HCT116 (cell line): Measurements from ENCODE around the gene PCID2. TPM values are rescaled to one million over a fixed set of nuclear protein-coding genes. Genes with fewer than 3 reads are reported as not detected.

Experiments used
- ATAC-seq: fragments of 200-7000 bp; cut with Tn5 transposase; 2 replicates; pipeline ENCODE4 v1.9.1; 2020; ENCODE audit warnings: mild to moderate bottlenecking, moderate library complexity
- BruUV-seq: library from RNA; stranded (reverse); fragments of 400-500 nt; replicated peaks from 2 replicates; lab custom pipeline; 2021; lab: Mats Ljungman, UMichigan
- CTCF ChIA-PET: fragments of 300-600 bp; sonication (Branson Sonifier 250); formaldehyde crosslinking; loops from one replicate; lab custom pipeline; 2021; ENCODE audit warnings: antibody characterized with exemption; lab: Charles Lee
- POLR2A ChIA-PET: fragments of 300-600, 350-600 bp; sonication (Branson Sonifier 250); formaldehyde crosslinking; loops from one replicate; lab custom pipeline; 2021; ENCODE audit warnings: antibody characterized with exemption; lab: Charles Lee
- RAD21 ChIA-PET, 2 experiments: fragments of 300-600 bp; sonication (Branson Sonifier 250); formaldehyde crosslinking; loops; one replicate each; lab custom pipeline; 2023; ENCODE audit warnings: low total read pairs in 2 of 2; ENCODE audit not compliant: uncharacterized antibody in 2 of 2, unreplicated experiment in 2 of 2, low non-redundant PET in 1 of 2; lab: Charles Lee
- DNase-seq: peaks from one replicate; pipeline ENCODE4 v3.0.0-alpha.2; 2010; ENCODE audit warnings: low read depth, low spot score
- H2AFZ ChIP-seq: fragments of 200-600 bp; shearing (Covaris generic), sonication (generic); 2 replicates; pipeline ENCODE4 v1.6.1; 2017; ENCODE audit warnings: low read depth, mixed run types, mixed read lengths, antibody characterized with exemption, low read length; ENCODE audit not compliant: poor library complexity, severe bottlenecking
- H3K27ac ChIP-seq: 2 replicates; pipeline ENCODE4 v1.5.1; 2012; ENCODE audit warnings: low read depth, low read length
- H3K27me3 ChIP-seq: fragments of 200-600 bp; sonication (generic); 2 replicates; pipeline ENCODE4 v1.6.1; 2016; ENCODE audit warnings: mixed run types, low read length, mixed read lengths; ENCODE audit not compliant: insufficient read depth
- H3K36me3 ChIP-seq, 2 experiments: fragments of 200-500 bp in 1 of 2; fragments of 200-600 bp in 1 of 2; sonication (Bioruptor generic) in 1 of 2; sonication (generic) in 1 of 2; 2 replicates each; pipeline versions ENCODE4 v1.5.1 to v1.6.1; 2014 to 2016; ENCODE audit warnings: low read length in 2 of 2, inconsistent platforms in 1 of 2, mixed read lengths in 1 of 2, mixed run types in 1 of 2; ENCODE audit not compliant: insufficient read depth in 2 of 2, control insufficient read depth in 1 of 2
- H3K4me1 ChIP-seq, 2 experiments: fragments of 200-600 bp in 1 of 2; sonication (generic) in 1 of 2; 2 replicates each; pipeline versions ENCODE4 v1.5.1 to v1.6.1; 2012 to 2017; ENCODE audit warnings: low read length in 2 of 2, inconsistent platforms in 1 of 2, mild to moderate bottlenecking in 1 of 2, mixed read lengths in 1 of 2, mixed run types in 1 of 2, moderate library complexity in 1 of 2; ENCODE audit not compliant: insufficient read depth in 2 of 2, control insufficient read depth in 1 of 2
- H3K4me2 ChIP-seq: fragments of 200-600 bp; sonication (generic); 2 replicates; pipeline ENCODE4 v1.6.1; 2017; ENCODE audit warnings: mixed run types, low read length, mixed read lengths
- H3K4me3 ChIP-seq, 2 experiments: fragments of 200-600 bp in 1 of 2; sonication (generic) in 1 of 2; replicated peaks in 1 of 2; 2 replicates each; pipeline ENCODE4 v1.5.1; 2011 to 2016; ENCODE audit warnings: low read length in 2 of 2, control low read depth in 1 of 2, low read depth in 1 of 2, mild to moderate bottlenecking in 1 of 2, mixed read lengths in 1 of 2, mixed run types in 1 of 2
- H3K79me2 ChIP-seq: fragments of 200-600 bp; sonication (generic); 2 replicates; pipeline ENCODE4 v1.6.1; 2017; ENCODE audit warnings: mild to moderate bottlenecking, mixed run types, low read length, moderate library complexity, mixed read lengths; ENCODE audit not compliant: insufficient read depth
- H3K9ac ChIP-seq: fragments of 200-600 bp; sonication (generic); 2 replicates; pipeline ENCODE4 v1.6.1; 2016; ENCODE audit warnings: low read length, mixed read lengths
- H3K9me2 ChIP-seq: fragments of 200-600 bp; sonication (generic), shearing (Covaris generic); 2 replicates; pipeline ENCODE4 v1.6.1; 2017; ENCODE audit warnings: mixed run types, mild to moderate bottlenecking, moderate library complexity; ENCODE audit not compliant: insufficient read depth
- H3K9me3 ChIP-seq, 2 experiments: fragments of 200-500 bp in 1 of 2; fragments of 200-600 bp in 1 of 2; sonication (Bioruptor generic) in 1 of 2; sonication (generic) in 1 of 2; 2 replicates each; pipeline ENCODE4 v1.6.1; 2014 to 2017; ENCODE audit warnings: low read length in 2 of 2, mixed read lengths in 2 of 2, inconsistent platforms in 1 of 2, low read depth in 1 of 2, mild to moderate bottlenecking in 1 of 2, mixed run types in 1 of 2, moderate library complexity in 1 of 2; ENCODE audit not compliant: control insufficient read depth in 1 of 2, insufficient read depth in 1 of 2
- H4K20me1 ChIP-seq: fragments of 200-600 bp; sonication (generic), shearing (Covaris generic); 2 replicates; pipeline ENCODE4 v1.6.1; 2017; ENCODE audit warnings: mixed run types, mild to moderate bottlenecking, moderate library complexity; ENCODE audit not compliant: insufficient read depth
- CEBPB ChIP-seq: IDR thresholded peaks from 2 replicates; pipeline ENCODE4 v1.6.1; 2012; ENCODE audit warnings: low read depth
- EZH2 ChIP-seq: fragments of 200-600 bp; sonication (generic); IDR thresholded peaks from 2 replicates; pipeline ENCODE4 v1.6.1; 2017; ENCODE audit warnings: antibody characterized with exemption, mixed run types
- EZH2phosphoT487 ChIP-seq: fragments of 200-600 bp; IDR thresholded peaks from 2 replicates; pipeline ENCODE4 v1.6.1; 2018; ENCODE audit warnings: antibody characterized with exemption, borderline replicate concordance
- POLR2A ChIP-seq: IDR thresholded peaks from 2 replicates; pipeline ENCODE4 v1.7.0; 2011; ENCODE audit warnings: borderline replicate concordance; ENCODE audit not compliant: insufficient read depth, insufficient read length; ENCODE audit errors: extremely low read depth
- POLR2AphosphoS5 ChIP-seq: IDR thresholded peaks from 2 replicates; pipeline ENCODE4 v1.6.1; 2011; ENCODE audit warnings: mild to moderate bottlenecking, low read depth, low read length, moderate library complexity
- YY1 ChIP-seq: IDR thresholded peaks from 2 replicates; pipeline ENCODE4 v1.6.1; 2011; ENCODE audit warnings: low read length, low read depth, moderate library complexity, mild to moderate bottlenecking; ENCODE audit not compliant: insufficient replicate concordance; ENCODE audit errors: extremely low read depth
- intact Hi-C: fragments of 100-400 bp; cut with micrococcal nuclease; formaldehyde crosslinking; loops from 2 replicates; pipeline ENCODE4 v1.10.0; 2022
- total RNA-seq: library from RNA; stranded (reverse); gene quantifications from one replicate; pipeline ENCODE4 v1.2.1, GENCODE V29; 2021; ENCODE audit not compliant: unreplicated experiment
- TF ChIP-seq, protein P1 (sequence below): IDR thresholded peaks from 2 replicates; pipeline ENCODE4 v1.6.1; 2012
- TF ChIP-seq, protein P2 (sequence below), 3 experiments: fragments of 200-600 bp in 1 of 3; sonication (generic) in 1 of 3; IDR thresholded peaks in 2 of 3; conservative IDR thresholded peaks in 1 of 3; 2 replicates each; pipeline ENCODE4 v1.5.1; 2012 to 2017; ENCODE audit warnings: low read depth in 2 of 3, low read length in 2 of 3, antibody characterized with exemption in 1 of 3, borderline replicate concordance in 1 of 3, control low read depth in 1 of 3, mild to moderate bottlenecking in 1 of 3, mixed read lengths in 1 of 3, mixed run types in 1 of 3, moderate library complexity in 1 of 3; ENCODE audit not compliant: insufficient read depth in 1 of 3
- TF ChIP-seq, protein P3 (sequence below): IDR thresholded peaks from 2 replicates; pipeline ENCODE4 v1.6.1; 2011; ENCODE audit warnings: mild to moderate bottlenecking, low read length, moderate library complexity; ENCODE audit not compliant: insufficient replicate concordance; ENCODE audit errors: extremely low read depth
- TF ChIP-seq, protein P4 (sequence below): IDR thresholded peaks from 2 replicates; pipeline ENCODE4 v1.6.1; 2012; ENCODE audit warnings: low read depth
- TF ChIP-seq, protein P5 (sequence below): IDR thresholded peaks from 2 replicates; pipeline ENCODE4 v1.6.1; 2012

Gene PCID2
- total RNA-seq, 1 experiment from 2014 or later = 73.3 TPM

DNA sequence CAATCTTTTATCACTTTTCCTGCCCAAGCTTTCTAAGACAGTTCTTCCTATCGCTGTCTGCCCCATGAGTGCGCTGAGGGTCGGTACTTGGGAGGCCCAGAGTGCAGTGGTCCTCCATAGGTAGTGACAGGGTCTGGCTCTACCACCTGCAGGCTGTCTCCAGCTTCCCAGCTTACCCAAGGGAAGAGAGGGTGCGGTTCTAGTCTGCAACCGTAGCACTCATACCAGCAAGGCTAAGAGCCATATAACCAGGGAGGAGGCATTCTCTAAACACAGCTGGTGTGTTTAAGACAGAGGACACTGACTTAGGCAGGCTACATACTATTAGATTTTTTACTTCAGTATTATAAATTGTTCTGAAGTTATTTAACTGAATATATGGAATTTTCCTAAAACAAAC, 41.8 kb downstream of the PCID2 start:
- no peak overlapping the region for H3K4me3 ChIP-seq
- 0 out of 4 replicates have a peak, but pooled peaks cover 0 to 8% of the 10 kb centered on the region in 2 experiments for H3K36me3 ChIP-seq
- DNase-seq = no peak
- H3K9me2 ChIP-seq = no peaks in the 10 kb centered on the region
- CTCF ChIA-PET = no interaction called here
- RAD21 ChIA-PET = no interaction called here
- H3K27me3 ChIP-seq = peaks cover 3% of the 10 kb centered on the region; the same call in 1 of the 2 replicates
- H4K20me1 ChIP-seq = no peaks in the 10 kb centered on the region
- no peak overlapping the region for H3K27ac ChIP-seq
- H3K9me3 ChIP-seq = no peaks in the 10 kb centered on the region
- no peak overlapping the region for H3K4me2 ChIP-seq
- no peak for TF ChIP-seq EZH2
- no peak overlapping the region for H3K9ac ChIP-seq
- no peaks in the 10 kb centered on the region for H3K4me1 ChIP-seq
- intact Hi-C loops = no loop called here
- no peaks in the 10 kb centered on the region for H3K79me2 ChIP-seq
- no peak for ATAC-seq
- POLR2A ChIA-PET = no interaction called here
- BruUV-seq = no TSS peak
- no peak overlapping the region for H2AFZ ChIP-seq

DNA sequence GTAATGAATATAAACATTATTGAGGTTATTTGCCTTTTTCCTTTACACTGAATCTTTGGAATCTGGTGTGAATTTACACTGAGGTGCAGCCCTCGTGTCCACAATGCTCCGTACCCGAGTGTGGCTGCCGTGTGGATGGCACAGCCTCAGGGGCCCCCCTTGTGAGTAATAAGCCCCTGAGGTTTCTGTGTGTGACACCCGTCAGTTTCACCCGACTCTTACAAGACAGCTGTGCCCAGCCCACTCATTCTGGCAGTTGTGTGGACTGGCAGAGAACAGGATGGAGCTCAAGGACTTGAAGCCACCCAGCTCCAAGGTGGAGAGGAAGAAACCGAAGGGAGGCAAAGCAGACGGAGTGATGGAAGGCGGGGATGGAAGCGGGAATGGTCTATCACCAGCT, 42.2 kb downstream of the PCID2 start:
- ChIA-PET CTCF (no interaction called here), RAD21 (no interaction called here), POLR2A (no interaction called here)
- no peaks in the 10 kb centered on the region for H4K20me1 ChIP-seq
- no peak overlapping the region for H3K4me2 ChIP-seq
- ATAC-seq (no peak), DNase-seq (no peak)
- H3K79me2 ChIP-seq = no peaks in the 10 kb centered on the region
- H3K4me3 ChIP-seq = no peak overlapping the region
- intact Hi-C loops = no loop called here
- no peaks in the 10 kb centered on the region for H3K9me2 ChIP-seq
- H3K27ac ChIP-seq = no peak overlapping the region
- H3K27me3 ChIP-seq = peaks cover 3% of the 10 kb centered on the region; the same call in 1 of the 2 replicates
- H2AFZ ChIP-seq = no peak overlapping the region
- H3K36me3 ChIP-seq = 0 out of 4 replicates have a peak, but pooled peaks cover 0 to 8% of the 10 kb centered on the region in 2 experiments
- no peaks in the 10 kb centered on the region for H3K4me1 ChIP-seq
- no TSS peak for BruUV-seq
- no peak overlapping the region for H3K9ac ChIP-seq
- no peaks in the 10 kb centered on the region for H3K9me3 ChIP-seq
- TF ChIP-seq CEBPB = no peak
- TF ChIP-seq, protein P1, sequence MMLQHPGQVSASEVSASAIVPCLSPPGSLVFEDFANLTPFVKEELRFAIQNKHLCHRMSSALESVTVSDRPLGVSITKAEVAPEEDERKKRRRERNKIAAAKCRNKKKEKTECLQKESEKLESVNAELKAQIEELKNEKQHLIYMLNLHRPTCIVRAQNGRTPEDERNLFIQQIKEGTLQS = no peak
- no peak for TF ChIP-seq POLR2AphosphoS5
- TF ChIP-seq YY1 = no peak
- no peak for TF ChIP-seq EZH2phosphoT487
- TF ChIP-seq, protein P2, sequence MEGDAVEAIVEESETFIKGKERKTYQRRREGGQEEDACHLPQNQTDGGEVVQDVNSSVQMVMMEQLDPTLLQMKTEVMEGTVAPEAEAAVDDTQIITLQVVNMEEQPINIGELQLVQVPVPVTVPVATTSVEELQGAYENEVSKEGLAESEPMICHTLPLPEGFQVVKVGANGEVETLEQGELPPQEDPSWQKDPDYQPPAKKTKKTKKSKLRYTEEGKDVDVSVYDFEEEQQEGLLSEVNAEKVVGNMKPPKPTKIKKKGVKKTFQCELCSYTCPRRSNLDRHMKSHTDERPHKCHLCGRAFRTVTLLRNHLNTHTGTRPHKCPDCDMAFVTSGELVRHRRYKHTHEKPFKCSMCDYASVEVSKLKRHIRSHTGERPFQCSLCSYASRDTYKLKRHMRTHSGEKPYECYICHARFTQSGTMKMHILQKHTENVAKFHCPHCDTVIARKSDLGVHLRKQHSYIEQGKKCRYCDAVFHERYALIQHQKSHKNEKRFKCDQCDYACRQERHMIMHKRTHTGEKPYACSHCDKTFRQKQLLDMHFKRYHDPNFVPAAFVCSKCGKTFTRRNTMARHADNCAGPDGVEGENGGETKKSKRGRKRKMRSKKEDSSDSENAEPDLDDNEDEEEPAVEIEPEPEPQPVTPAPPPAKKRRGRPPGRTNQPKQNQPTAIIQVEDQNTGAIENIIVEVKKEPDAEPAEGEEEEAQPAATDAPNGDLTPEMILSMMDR (IDR thresholded peaks at IDR 0.05 in 2 of 3, conservative IDR thresholded peaks at IDR 0.05 in 1 of 3; ENCODE audit: borderline replicate concordance in 1 of 3, insufficient read depth in 1 of 3, low read depth in 2 of 3, low read length in 2 of 3) = no peak
- TF ChIP-seq, protein P3, sequence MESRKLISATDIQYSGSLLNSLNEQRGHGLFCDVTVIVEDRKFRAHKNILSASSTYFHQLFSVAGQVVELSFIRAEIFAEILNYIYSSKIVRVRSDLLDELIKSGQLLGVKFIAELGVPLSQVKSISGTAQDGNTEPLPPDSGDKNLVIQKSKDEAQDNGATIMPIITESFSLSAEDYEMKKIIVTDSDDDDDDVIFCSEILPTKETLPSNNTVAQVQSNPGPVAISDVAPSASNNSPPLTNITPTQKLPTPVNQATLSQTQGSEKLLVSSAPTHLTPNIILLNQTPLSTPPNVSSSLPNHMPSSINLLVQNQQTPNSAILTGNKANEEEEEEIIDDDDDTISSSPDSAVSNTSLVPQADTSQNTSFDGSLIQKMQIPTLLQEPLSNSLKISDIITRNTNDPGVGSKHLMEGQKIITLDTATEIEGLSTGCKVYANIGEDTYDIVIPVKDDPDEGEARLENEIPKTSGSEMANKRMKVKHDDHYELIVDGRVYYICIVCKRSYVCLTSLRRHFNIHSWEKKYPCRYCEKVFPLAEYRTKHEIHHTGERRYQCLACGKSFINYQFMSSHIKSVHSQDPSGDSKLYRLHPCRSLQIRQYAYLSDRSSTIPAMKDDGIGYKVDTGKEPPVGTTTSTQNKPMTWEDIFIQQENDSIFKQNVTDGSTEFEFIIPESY = no peak
- no peak for TF ChIP-seq EZH2
- TF ChIP-seq POLR2A = no peak
- TF ChIP-seq, protein P4, sequence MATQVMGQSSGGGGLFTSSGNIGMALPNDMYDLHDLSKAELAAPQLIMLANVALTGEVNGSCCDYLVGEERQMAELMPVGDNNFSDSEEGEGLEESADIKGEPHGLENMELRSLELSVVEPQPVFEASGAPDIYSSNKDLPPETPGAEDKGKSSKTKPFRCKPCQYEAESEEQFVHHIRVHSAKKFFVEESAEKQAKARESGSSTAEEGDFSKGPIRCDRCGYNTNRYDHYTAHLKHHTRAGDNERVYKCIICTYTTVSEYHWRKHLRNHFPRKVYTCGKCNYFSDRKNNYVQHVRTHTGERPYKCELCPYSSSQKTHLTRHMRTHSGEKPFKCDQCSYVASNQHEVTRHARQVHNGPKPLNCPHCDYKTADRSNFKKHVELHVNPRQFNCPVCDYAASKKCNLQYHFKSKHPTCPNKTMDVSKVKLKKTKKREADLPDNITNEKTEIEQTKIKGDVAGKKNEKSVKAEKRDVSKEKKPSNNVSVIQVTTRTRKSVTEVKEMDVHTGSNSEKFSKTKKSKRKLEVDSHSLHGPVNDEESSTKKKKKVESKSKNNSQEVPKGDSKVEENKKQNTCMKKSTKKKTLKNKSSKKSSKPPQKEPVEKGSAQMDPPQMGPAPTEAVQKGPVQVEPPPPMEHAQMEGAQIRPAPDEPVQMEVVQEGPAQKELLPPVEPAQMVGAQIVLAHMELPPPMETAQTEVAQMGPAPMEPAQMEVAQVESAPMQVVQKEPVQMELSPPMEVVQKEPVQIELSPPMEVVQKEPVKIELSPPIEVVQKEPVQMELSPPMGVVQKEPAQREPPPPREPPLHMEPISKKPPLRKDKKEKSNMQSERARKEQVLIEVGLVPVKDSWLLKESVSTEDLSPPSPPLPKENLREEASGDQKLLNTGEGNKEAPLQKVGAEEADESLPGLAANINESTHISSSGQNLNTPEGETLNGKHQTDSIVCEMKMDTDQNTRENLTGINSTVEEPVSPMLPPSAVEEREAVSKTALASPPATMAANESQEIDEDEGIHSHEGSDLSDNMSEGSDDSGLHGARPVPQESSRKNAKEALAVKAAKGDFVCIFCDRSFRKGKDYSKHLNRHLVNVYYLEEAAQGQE = no peak
- TF ChIP-seq, protein P5, sequence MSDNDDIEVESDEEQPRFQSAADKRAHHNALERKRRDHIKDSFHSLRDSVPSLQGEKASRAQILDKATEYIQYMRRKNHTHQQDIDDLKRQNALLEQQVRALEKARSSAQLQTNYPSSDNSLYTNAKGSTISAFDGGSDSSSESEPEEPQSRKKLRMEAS = no peak
